Measurements from ENCODE around the gene BET1.

BET1 gene

DNA sequence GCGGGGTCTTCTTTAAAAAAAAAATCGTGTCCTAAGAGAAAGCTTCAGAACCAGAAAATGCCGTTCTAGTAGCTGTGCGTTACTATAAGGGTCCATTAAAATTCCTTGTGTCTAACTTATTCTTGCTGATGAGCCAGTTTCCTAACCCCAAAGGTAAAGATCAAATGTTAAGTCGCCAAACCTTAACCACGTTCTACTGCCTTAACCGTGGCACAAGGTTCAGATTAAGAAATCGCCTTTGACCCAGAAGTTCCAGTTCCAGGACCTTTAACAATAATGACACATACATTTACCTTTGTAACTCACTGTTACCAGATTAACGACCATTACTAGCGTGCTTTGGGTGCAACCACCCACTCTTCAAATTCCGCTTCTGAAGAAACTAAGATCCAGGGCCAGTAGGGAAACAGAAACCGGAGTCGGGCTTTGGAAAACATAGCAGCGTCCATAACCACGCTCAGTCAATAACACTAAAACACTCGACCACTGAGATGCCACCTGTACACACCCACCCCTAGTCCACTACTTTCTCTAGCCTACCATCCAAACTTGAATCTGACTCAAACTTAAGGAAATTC, 620 bp downstream of the BET1 start:
- H3K36me3 ChIP-seq (ENCODE audit: insufficient read depth, low read length), result peaks cover under 1% of the 10 kb centered on the region; the same call in 1 of the 2 replicates

DNA sequence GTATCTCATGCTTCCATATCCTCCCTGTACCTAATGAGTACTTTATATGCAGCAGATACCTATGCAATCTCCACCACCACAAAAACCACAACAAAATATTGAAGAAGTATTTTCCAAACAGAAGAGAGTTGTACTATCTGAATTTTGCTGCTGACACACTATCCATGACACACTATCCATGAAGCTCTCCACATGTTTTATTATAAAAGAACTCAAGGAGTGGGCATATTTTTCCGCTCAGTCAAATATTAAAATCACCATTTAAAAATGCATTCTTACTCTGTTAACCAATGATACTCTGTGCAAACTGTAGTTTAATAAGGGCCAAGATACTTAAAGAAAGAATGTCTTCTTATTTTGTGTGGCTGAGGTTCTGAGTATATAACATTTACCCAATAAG, 2.8 kb downstream of the BET1 start:
- Histone ChIP-seq H3K9me3 (ENCODE audit: low read depth, low read length) (no peaks in the 10 kb centered on the region; the same call in 1 of the 2 replicates), H3K36me3 (ENCODE audit: insufficient read depth, low read length) (peaks cover 10% of the 10 kb centered on the region), H3K9ac (ENCODE audit: insufficient read length) (no peak overlapping the region), H3K27ac (no peak overlapping the region), H3K4me3 (no peak overlapping the region)
- no peak for DNase-seq (ENCODE audit: low read depth, low spot score)
- TF ChIP-seq EZH2 (IDR thresholded peaks at IDR 0.05), result no peak
- TF ChIP-seq POLR2AphosphoS5 (IDR thresholded peaks at IDR 0.05; ENCODE audit: borderline replicate concordance, low read depth, low read length), result no peak
- no peak for TF ChIP-seq FOXP2 (optimal IDR thresholded peaks at IDR 0.05; ENCODE audit: control extremely low read depth, extremely low read length, insufficient read depth)

More for the DNA sequence above, 620 bp downstream of the BET1 start:
- H3K27ac ChIP-seq, result 0 out of 2 replicates have a peak overlapping the region, but pooled peaks have one; percentile 11
- peak overlapping the region; percentile 96 for H3K4me3 ChIP-seq
- TF ChIP-seq FOXP2 (optimal IDR thresholded peaks at IDR 0.05; ENCODE audit: control extremely low read depth, extremely low read length, insufficient read depth) (no peak), EZH2 (IDR thresholded peaks at IDR 0.05) (no peak), POLR2AphosphoS5 (IDR thresholded peaks at IDR 0.05; ENCODE audit: borderline replicate concordance, low read depth, low read length) (no peak)
- no peaks in the 10 kb centered on the region; the same call in 1 of the 2 replicates for H3K9me3 ChIP-seq (ENCODE audit: low read depth, low read length)
- no peak for DNase-seq (ENCODE audit: low read depth, low spot score)
- peak overlapping the region; percentile 96 for H3K9ac ChIP-seq (ENCODE audit: insufficient read length)

DNA sequence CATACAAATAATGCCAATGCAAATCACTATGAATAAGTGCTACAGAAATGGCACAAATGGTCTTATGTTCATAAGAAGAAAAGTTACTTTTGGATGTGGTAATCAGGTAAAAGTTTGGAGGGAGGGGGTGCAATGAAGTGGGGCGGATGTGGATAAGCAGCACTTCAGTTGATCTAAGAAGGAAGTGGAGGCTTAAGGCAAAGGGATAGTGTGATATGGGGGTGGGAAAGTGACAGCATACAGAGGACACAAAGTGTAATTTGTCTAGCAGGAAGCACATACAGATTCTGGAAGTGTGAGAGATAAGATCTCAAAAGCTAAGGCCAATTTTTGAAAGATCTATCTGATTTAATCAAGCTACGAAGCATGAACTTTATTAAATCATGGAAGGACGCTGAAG, 6.3 kb downstream of the BET1 start:
- H3K4me3 ChIP-seq, result no peak overlapping the region
- H3K9ac ChIP-seq (ENCODE audit: insufficient read length), result no peak overlapping the region
- TF ChIP-seq POLR2AphosphoS5 (IDR thresholded peaks at IDR 0.05; ENCODE audit: borderline replicate concordance, low read depth, low read length) (no peak), FOXP2 (optimal IDR thresholded peaks at IDR 0.05; ENCODE audit: control extremely low read depth, extremely low read length, insufficient read depth) (no peak), EZH2 (IDR thresholded peaks at IDR 0.05) (no peak)
- DNase-seq (ENCODE audit: low read depth, low spot score), result no peak
- no peak overlapping the region for H3K27ac ChIP-seq
- no peaks in the 10 kb centered on the region for H3K9me3 ChIP-seq (ENCODE audit: low read depth, low read length)
- peaks cover 23% of the 10 kb centered on the region for H3K36me3 ChIP-seq (ENCODE audit: insufficient read depth, low read length)

DNA sequence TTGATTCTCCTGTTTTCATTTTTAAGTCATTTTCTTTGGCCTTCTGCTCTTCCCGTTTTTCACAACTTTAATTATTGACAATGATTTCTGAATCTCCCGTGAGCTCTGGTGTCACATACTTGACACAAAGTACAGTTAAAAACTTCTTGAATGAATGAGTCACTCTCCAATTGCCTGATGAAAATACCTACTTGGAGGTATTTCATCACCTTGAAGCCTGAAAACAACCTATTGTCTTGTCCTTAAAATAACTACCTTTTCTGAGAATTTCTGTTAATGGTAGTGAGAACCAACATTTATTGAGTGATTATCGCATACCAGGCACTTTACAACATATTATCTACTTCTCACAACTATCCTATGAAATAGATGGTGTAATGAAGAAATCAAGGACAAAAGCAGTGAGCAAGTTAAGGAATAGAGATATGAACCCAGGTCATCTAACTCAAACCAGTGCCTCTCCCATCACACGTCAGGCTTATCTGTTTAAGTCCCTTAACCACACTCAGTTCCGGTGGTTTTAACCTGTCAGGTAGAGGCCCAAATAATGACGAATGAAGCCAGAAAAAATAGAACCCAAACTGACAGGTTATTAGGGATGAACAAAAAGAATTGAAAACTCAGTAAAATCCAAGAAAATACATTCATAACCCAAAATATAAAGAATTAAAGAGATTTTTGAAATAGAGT, 11.6 kb downstream of the BET1 start:
- H3K9ac ChIP-seq (ENCODE audit: insufficient read length), result no peak overlapping the region
- TF ChIP-seq FOXP2 (optimal IDR thresholded peaks at IDR 0.05; ENCODE audit: control extremely low read depth, extremely low read length, insufficient read depth) (no peak), POLR2AphosphoS5 (IDR thresholded peaks at IDR 0.05; ENCODE audit: borderline replicate concordance, low read depth, low read length) (no peak), EZH2 (IDR thresholded peaks at IDR 0.05) (no peak)
- no peak for DNase-seq (ENCODE audit: low read depth, low spot score)

DNA sequence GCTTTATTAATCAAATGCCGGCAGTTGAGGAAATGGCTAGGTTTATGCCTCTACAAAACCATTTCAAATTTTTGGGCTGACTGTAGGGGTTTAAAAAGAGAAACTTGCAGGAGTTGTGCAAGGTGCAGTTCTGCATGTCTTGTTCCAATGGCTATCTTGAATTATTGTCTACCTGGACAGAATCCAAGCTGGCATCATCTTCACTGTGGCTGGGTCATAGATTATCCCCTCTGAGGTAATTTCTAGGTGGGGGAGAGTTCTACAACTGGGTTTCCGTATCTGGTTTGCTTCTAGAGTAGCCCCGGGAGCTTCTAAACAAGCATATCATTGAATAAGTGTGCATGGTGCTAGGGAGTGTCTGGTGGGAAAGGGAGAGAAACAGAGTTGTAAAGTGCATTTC, 16.9 kb downstream of the BET1 start:
- Histone ChIP-seq H3K36me3 (ENCODE audit: insufficient read depth, low read length) (no peaks in the 10 kb centered on the region), H3K9ac (ENCODE audit: insufficient read length) (no peak overlapping the region), H3K9me3 (ENCODE audit: low read depth, low read length) (no peaks in the 10 kb centered on the region), H3K27ac (no peak overlapping the region), H3K4me3 (no peak overlapping the region)
- TF ChIP-seq POLR2AphosphoS5 (IDR thresholded peaks at IDR 0.05; ENCODE audit: borderline replicate concordance, low read depth, low read length) (no peak), EZH2 (IDR thresholded peaks at IDR 0.05) (no peak), FOXP2 (optimal IDR thresholded peaks at IDR 0.05; ENCODE audit: control extremely low read depth, extremely low read length, insufficient read depth) (no peak)
- no peak for DNase-seq (ENCODE audit: low read depth, low spot score)

More for the DNA sequence above, 11.6 kb downstream of the BET1 start:
- Histone ChIP-seq H3K27ac (no peak overlapping the region), H3K4me3 (no peak overlapping the region), H3K9me3 (ENCODE audit: low read depth, low read length) (no peaks in the 10 kb centered on the region), H3K36me3 (ENCODE audit: insufficient read depth, low read length) (peaks cover 16% of the 10 kb centered on the region)

DNA sequence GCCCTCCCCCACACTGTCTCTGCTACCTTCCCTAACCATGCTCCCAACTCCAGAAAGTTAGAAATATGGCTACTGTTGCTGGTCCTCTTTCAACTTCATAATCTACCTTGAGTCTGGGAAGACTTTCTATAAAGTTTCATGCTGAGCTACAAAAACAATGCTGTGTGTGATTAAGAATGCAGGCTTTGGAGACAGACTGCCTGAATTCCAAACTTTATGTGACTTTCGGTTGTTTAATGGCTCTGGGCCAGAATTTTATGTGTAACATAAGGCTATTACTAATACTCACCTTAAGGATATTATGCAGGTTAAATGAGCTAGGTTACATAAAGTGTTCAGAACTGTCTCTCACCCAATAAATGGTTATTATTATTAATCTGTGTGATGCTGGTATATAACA, 19.1 kb downstream of the BET1 start:
- H3K27ac ChIP-seq, result no peak overlapping the region; the same call in 1 of the 2 replicates
- no peak for DNase-seq (ENCODE audit: low read depth, low spot score)
- TF ChIP-seq FOXP2 (optimal IDR thresholded peaks at IDR 0.05; ENCODE audit: control extremely low read depth, extremely low read length, insufficient read depth), result no peak
- no peak for TF ChIP-seq EZH2 (IDR thresholded peaks at IDR 0.05)
- no peak for TF ChIP-seq POLR2AphosphoS5 (IDR thresholded peaks at IDR 0.05; ENCODE audit: borderline replicate concordance, low read depth, low read length)
- H3K9me3 ChIP-seq (ENCODE audit: low read depth, low read length), result no peaks in the 10 kb centered on the region
- no peak overlapping the region for H3K9ac ChIP-seq (ENCODE audit: insufficient read length)
- no peaks in the 10 kb centered on the region for H3K36me3 ChIP-seq (ENCODE audit: insufficient read depth, low read length)
- H3K4me3 ChIP-seq, result no peak overlapping the region

DNA sequence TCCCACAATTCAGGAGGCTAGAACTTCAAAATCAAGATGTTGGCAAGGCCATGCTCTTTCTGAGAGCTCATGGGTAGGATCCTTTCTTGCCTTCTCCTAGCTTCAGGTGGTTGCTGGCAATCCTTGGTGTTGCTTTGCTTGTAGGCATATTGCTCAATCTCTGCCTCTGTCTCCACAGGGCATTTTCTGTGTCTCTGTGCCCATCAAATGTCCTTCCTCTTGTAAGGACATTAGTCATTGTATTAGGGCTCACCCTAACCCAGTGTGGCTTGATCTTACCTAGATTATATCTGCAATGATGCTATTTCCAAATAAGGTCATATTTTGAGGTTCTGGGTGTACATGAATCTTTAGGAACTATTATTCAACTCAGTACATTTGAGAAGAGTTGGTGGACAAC, 20.1 kb downstream of the BET1 start:
- H3K4me3 ChIP-seq, result no peak overlapping the region
- no peak for DNase-seq (ENCODE audit: low read depth, low spot score)
- no peaks in the 10 kb centered on the region for H3K36me3 ChIP-seq (ENCODE audit: insufficient read depth, low read length)
- no peak overlapping the region for H3K9ac ChIP-seq (ENCODE audit: insufficient read length)
- TF ChIP-seq EZH2 (IDR thresholded peaks at IDR 0.05) (no peak), POLR2AphosphoS5 (IDR thresholded peaks at IDR 0.05; ENCODE audit: borderline replicate concordance, low read depth, low read length) (no peak), FOXP2 (optimal IDR thresholded peaks at IDR 0.05; ENCODE audit: control extremely low read depth, extremely low read length, insufficient read depth) (no peak)
- H3K9me3 ChIP-seq (ENCODE audit: low read depth, low read length), result no peaks in the 10 kb centered on the region
- H3K27ac ChIP-seq, result no peak overlapping the region

DNA sequence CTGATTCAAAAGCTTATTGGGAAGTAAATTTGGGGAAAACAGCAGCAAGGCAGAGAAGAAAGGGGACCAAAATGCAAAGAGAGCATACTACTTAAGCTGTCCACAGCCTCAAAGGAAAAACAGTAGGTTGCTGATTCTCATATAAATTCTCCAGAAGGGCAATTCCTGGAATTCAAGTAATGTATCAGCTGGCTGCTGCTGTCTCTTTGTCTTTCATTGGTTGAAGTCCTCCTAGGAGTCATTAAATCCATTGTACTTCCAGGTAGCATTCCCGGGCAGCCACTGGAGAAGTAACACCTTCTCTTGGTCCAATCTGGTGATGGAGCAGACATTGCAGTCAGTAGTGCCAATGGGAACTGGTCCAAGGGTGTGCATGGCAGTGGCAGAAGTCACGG, 22.7 kb downstream of the BET1 start:
- no peak overlapping the region for H3K27ac ChIP-seq
- DNase-seq (ENCODE audit: low read depth, low spot score), result no peak

More for the DNA sequence above, 22.7 kb downstream of the BET1 start:
- TF ChIP-seq POLR2AphosphoS5 (IDR thresholded peaks at IDR 0.05; ENCODE audit: borderline replicate concordance, low read depth, low read length) (no peak), EZH2 (IDR thresholded peaks at IDR 0.05) (no peak), FOXP2 (optimal IDR thresholded peaks at IDR 0.05; ENCODE audit: control extremely low read depth, extremely low read length, insufficient read depth) (no peak)
- Histone ChIP-seq H3K9me3 (ENCODE audit: low read depth, low read length) (no peaks in the 10 kb centered on the region), H3K9ac (ENCODE audit: insufficient read length) (no peak overlapping the region), H3K36me3 (ENCODE audit: insufficient read depth, low read length) (no peaks in the 10 kb centered on the region), H3K4me3 (no peak overlapping the region)

Data from SK-N-MC (cell line).